Esophagus squamous epithelium (tissue), 5 donors: Measurements from ENCODE around the gene RFNG. TPM values are rescaled to one million over a fixed set of nuclear protein-coding genes. Genes with fewer than 3 reads are reported as not detected.
A peak's percentile ranks its signal among the peaks of the same experiment; 100 is the strongest.

ENCODE experiments used
- DNase-seq: peaks from one replicate; lab custom pipeline; 2025; lab: John Stamatoyannopoulos, UW
- H3K27ac ChIP-seq, 4 donors: fragments of 200-600 bp; sonication (generic); one replicate each; pipeline ENCODE4 v1.5.1; 2016 to 2019; ENCODE audit warnings: mild to moderate bottlenecking in 1 of 4
- H3K27me3 ChIP-seq, 4 donors: fragments of 200-600 bp; sonication (generic); 1 replicate in 3 of 4; 2 replicates in 1 of 4; pipeline versions ENCODE4 v1.5.1 to v1.6.0; 2017 to 2021; ENCODE audit warnings: antibody characterized with exemption in 1 of 4
- H3K36me3 ChIP-seq, 3 donors: fragments of 200-600 bp; sonication (generic); one replicate each; pipeline ENCODE4 v1.5.1; 2016 to 2019
- H3K4me1 ChIP-seq, 3 donors: fragments of 200-600 bp; sonication (generic); one replicate each; pipeline ENCODE4 v1.5.1; 2017 to 2019
- H3K4me3 ChIP-seq, 4 donors: fragments of 200-600 bp; sonication (generic); 1 replicate in 3 of 4; 2 replicates in 1 of 4; pipeline ENCODE4 v1.5.1; 2016 to 2019; ENCODE audit warnings: mild to moderate bottlenecking in 2 of 4, moderate library complexity in 1 of 4
- H3K9me3 ChIP-seq, 3 donors: fragments of 200-600 bp; sonication (generic); one replicate each; pipeline ENCODE4 v1.5.1; 2016 to 2019
- POLR2A ChIP-seq, 4 donors: fragments of 450-650 bp; IDR thresholded peaks; one replicate each; pipeline ENCODE4 v1.6.1; 2017; ENCODE audit warnings: antibody characterized with exemption in 4 of 4, mild to moderate bottlenecking in 4 of 4, moderate library complexity in 3 of 4
- WGBS, 2 donors: methylation state at CpG; one replicate each; pipeline ENCODE4 v1.1.5; 2018; 5-methylcytosine and 5-hydroxymethylcytosine counted together
- intact Hi-C: fragments of 100-400 bp; cut with DNase I; formaldehyde crosslinking; loops from one replicate; pipeline ENCODE4 v1.15.0; 2022
- total RNA-seq, 4 donors: library from RNA; depleted of rRNA; stranded (reverse); fragments of >200 nt; gene quantifications; one replicate each; pipeline ENCODE4 v1.1.0, GENCODE V29; 2016
- TF ChIP-seq, protein P1 (sequence below), 6 experiments: fragments of 450-650 bp in 4 of 6; fragments of 200-600 bp in 2 of 6; sonication (generic) in 2 of 6; IDR thresholded peaks; one replicate each; pipeline ENCODE4 v1.5.1; 2016 to 2019; ENCODE audit warnings: antibody characterized with exemption in 6 of 6, mild to moderate bottlenecking in 4 of 6, moderate library complexity in 4 of 6
- donor health status: DM: yes; HTN: yes; CAD: no.

The RFNG gene
- total RNA-seq, 4 donors from 2014 or later: 24.9 to 38.1 (median 31.2) TPM

DNA sequence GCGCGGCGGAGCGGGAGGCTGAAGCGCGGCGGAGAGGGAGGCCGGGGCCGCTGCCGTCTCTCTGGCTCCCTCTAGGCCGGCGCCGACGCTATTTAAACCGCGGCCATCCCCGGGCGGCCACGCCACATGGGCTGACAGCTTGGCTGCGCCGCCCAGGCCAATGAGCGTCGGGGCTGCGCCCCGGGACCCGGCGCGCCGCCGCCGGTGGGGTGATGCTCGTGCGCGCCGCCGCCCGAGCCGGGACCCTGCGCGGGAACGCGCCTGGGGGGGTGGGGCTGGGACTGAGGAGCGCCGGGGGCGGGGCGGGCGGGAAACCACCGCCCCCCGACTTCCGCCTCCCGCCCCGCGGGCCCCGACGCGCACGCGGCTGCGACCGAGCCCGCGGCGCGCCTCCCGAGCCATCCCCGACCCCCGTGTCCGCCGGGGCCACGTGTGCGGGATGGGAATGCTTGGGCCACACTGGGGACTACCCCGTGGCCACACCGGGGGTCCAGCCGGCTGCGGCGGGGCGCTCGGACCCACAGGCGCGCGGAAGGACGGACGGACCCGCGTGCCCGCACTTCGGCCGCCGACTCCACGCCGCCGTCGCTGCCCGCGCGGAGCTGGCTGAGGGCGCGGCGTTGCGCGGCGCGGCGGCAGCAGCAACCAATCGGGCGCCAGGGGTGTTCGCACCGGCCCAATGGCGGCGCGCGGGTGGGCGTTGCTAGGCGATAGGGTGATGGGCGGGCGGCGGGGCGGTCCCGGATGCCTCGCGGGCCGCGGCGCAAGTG lies 46.7 kb upstream of the RFNG start, which contains the start of gene FASN:
FASN (minus strand) TSS at position 68 of the 770 bp plus-strand sequence. CDS start 1,791 bp downstream, outside the sequence.
- DNase-seq: peak; percentile 58
- peak in 3 of 4 donors; percentile 96 to 99 (median 97) for TF ChIP-seq POLR2A (IDR thresholded peaks at IDR 0.05)
- TF ChIP-seq, protein P1, sequence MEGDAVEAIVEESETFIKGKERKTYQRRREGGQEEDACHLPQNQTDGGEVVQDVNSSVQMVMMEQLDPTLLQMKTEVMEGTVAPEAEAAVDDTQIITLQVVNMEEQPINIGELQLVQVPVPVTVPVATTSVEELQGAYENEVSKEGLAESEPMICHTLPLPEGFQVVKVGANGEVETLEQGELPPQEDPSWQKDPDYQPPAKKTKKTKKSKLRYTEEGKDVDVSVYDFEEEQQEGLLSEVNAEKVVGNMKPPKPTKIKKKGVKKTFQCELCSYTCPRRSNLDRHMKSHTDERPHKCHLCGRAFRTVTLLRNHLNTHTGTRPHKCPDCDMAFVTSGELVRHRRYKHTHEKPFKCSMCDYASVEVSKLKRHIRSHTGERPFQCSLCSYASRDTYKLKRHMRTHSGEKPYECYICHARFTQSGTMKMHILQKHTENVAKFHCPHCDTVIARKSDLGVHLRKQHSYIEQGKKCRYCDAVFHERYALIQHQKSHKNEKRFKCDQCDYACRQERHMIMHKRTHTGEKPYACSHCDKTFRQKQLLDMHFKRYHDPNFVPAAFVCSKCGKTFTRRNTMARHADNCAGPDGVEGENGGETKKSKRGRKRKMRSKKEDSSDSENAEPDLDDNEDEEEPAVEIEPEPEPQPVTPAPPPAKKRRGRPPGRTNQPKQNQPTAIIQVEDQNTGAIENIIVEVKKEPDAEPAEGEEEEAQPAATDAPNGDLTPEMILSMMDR (IDR thresholded peaks at IDR 0.05): peak in 3 of 6 experiments; percentile 50 to 55 (median 52)
- Histone ChIP-seq H3K9me3 (no peaks in the 10 kb centered on the region), H3K36me3 (peaks cover 17 to 34% (median 20%) of the 10 kb centered on the region in 3 donors), H3K4me1 (peaks cover 36 to 66% (median 38%) of the 10 kb centered on the region in 3 donors), H3K27me3 (no peaks in the 10 kb centered on the region), H3K4me3 (peak within 1 kb of the TSS; percentile 60 to 95 (median 86)), H3K27ac (peak within 1 kb of the TSS; percentile 91 to 99 (median 98))
- WGBS, 2 donors: no CpG with 5 or more reads among the region's 124 CpGs
- intact Hi-C loops: no loop called here

DNA sequence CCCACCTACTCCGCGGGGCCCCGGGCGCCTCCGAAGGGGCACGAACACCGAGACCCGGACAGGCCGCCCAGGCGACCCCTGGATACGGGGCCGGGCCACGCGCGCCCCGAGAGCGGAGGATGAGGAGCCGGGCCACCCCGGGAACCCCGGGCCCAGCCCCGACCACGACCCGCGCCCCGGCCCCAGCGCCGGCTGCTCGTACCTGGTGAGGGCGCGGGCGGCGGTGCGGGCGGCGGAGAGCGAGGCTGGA lies 46.2 kb upstream of the RFNG start:
- H3K4me3 ChIP-seq: peak overlapping the region; percentile 60 to 95 (median 86)

DNA sequence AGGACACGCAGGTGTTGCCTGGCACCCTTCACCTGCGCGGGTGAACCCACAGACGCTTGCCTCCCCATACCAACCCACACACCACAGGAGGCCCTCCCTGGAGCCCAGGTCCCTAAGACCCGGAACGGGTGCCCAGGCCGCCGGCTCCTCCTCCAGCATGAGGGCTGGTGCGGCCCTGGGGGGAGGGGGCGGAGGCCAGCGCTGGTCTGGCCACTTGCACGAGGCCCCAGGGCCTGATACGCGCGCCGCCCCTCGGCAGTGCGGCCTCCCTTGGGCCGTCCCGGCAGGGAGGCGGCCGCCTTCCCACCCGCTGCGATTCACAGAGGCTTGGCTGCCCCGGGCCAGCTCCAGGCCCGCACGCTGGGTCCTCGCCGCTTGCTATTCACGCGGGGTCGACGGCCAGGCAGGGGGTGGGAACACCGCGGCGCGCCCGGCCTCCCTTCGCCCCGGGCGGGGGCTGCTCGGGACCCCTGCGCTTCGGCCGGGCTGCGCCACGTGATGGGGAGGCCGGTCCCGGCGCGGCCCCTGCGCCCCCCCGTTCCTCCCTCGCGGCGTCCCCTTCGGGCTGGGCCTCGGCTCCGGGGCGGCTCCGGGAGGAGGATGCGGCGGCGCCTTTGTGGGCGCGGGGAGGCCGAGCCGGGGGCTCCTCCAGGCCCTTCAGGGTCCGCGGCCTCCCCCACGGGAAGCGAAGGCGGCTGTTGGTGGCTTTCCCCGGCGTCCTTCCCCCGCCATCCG lies 45.7 kb upstream of the RFNG start:
- peaks cover 27 to 45% (median 30%) of the 10 kb centered on the region in 3 donors for H3K36me3 ChIP-seq
- no peak for DNase-seq
- H3K27ac ChIP-seq: peak overlapping the region; percentile 91 to 99 (median 98)
- no peaks in the 10 kb centered on the region for H3K27me3 ChIP-seq
- intact Hi-C loops: no loop called here
- WGBS, 2 donors: 0% methylated on average over 2 of the region's 77 CpGs; no CpG with 5 or more reads in 1 of the 2 donors
- TF ChIP-seq, protein P1 (IDR thresholded peaks at IDR 0.05): no peak
- no peak for TF ChIP-seq POLR2A (IDR thresholded peaks at IDR 0.05)
- H3K4me1 ChIP-seq: peaks cover 33 to 60% (median 34%) of the 10 kb centered on the region in 3 donors
- no peaks in the 10 kb centered on the region for H3K9me3 ChIP-seq
- H3K4me3 ChIP-seq: peak overlapping the region; percentile 60 to 95 (median 86)

More for the DNA sequence above, 46.2 kb upstream of the RFNG start:
- H3K36me3 ChIP-seq: peaks cover 22 to 40% (median 25%) of the 10 kb centered on the region in 3 donors
- no peaks in the 10 kb centered on the region for H3K27me3 ChIP-seq
- intact Hi-C loops: no loop called here
- no peak for DNase-seq
- TF ChIP-seq, protein P1 (IDR thresholded peaks at IDR 0.05): no peak
- TF ChIP-seq POLR2A (IDR thresholded peaks at IDR 0.05): no peak
- no peaks in the 10 kb centered on the region for H3K9me3 ChIP-seq
- peaks cover 33 to 61% (median 34%) of the 10 kb centered on the region in 3 donors for H3K4me1 ChIP-seq
- H3K27ac ChIP-seq: peak overlapping the region; percentile 91 to 99 (median 98)
- WGBS, 2 donors: no CpG with 5 or more reads among the region's 36 CpGs

DNA sequence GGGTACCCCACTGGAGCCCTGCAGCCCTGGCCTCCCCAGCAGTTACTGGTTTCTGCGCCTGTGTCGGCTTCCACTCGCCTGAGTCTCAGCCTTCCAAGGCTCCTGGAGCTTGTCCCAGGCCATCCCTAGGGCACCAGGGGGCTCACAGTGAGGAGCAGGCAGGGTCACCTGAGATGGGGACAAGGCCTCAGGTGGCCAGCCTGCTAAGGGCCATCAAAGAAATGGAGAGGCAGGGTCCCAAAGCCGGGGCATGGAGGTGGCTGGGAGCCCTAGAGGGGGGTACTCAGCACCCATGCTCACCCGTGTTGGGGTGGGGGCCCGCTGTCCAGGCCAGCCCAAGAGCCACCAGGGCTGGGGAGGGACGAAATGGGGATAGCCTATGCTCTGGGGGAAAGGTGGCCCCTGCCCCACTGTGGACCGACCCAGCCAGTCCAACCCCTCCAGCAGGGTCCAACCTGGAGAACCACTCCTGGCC lies 45.1 kb upstream of the RFNG start:
- H3K27ac ChIP-seq: peak overlapping the region; percentile 91 to 99 (median 98)
- TF ChIP-seq POLR2A (IDR thresholded peaks at IDR 0.05): no peak
- TF ChIP-seq, protein P1 (IDR thresholded peaks at IDR 0.05): no peak
- no peaks in the 10 kb centered on the region for H3K9me3 ChIP-seq
- H3K4me3 ChIP-seq: peak overlapping the region; percentile 60 to 95 (median 86)
- peaks cover 32 to 51% (median 36%) of the 10 kb centered on the region in 3 donors for H3K36me3 ChIP-seq
- intact Hi-C loops: no loop called here
- WGBS, 2 donors: 27% methylated on average over 3 of the region's 8 CpGs; no CpG with 5 or more reads in 1 of the 2 donors
- no peak for DNase-seq
- peaks cover 33 to 58% (median 34%) of the 10 kb centered on the region in 3 donors for H3K4me1 ChIP-seq
- H3K27me3 ChIP-seq: no peaks in the 10 kb centered on the region
